NCI-H2171 (cell line): ENCODE data around the gene KCNQ1OT1.

Experiments
- DNase-seq: peaks from one replicate; lab custom pipeline; 2025; lab: John Stamatoyannopoulos, UW

The KCNQ1OT1 gene

DNA sequence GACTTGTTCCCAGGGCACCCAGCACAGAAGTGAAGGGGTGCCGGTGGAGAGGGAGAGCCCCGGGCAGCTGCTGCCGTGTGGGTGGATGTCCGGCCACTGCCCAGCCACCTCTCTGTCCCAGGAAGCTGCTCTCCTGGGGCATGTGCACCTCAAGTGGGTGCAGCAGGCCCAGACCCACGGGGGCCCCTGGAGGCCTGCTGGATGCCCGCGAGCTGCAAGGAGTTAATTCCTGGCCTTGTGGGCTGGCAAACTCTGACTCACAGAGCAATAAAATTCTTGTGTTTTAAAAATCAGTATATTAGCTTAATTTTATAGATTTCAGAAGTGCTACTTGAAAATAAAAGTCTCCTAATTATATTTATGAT is 37.4 kb upstream of the KCNQ1OT1 start:
- no peak for DNase-seq

- no peak for DNase-seq
Observed at GRCh38 chr11:2736577-2737225, 36.9 kb upstream of the KCNQ1OT1 start.

DNA sequence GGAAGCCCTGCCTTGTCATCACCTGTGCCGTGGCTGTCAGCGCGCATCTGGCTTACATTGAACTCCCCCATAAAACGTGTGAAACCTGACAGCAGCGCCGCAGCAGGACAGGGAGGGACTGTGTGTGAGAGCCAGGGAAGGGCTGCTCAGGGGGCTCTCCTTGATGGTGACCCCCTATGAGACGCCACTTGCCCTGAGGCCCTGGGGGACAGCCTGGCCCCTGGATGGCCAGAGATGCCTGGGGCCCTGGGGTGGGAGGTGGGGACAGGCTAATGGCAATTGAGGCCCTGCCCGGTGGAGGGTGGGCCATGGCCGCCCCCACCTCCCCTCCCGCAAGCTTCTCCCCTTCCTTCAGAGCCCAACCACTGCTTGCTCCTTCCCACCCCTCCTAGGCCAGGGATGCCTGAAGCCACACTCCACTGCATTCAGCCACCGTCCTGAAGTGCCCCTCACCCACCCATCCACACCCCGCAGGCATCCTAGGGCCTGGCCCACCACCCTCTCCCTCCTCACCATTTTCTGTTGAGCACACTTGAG is 35.3 kb upstream of the KCNQ1OT1 start:
- no peak for DNase-seq

DNA sequence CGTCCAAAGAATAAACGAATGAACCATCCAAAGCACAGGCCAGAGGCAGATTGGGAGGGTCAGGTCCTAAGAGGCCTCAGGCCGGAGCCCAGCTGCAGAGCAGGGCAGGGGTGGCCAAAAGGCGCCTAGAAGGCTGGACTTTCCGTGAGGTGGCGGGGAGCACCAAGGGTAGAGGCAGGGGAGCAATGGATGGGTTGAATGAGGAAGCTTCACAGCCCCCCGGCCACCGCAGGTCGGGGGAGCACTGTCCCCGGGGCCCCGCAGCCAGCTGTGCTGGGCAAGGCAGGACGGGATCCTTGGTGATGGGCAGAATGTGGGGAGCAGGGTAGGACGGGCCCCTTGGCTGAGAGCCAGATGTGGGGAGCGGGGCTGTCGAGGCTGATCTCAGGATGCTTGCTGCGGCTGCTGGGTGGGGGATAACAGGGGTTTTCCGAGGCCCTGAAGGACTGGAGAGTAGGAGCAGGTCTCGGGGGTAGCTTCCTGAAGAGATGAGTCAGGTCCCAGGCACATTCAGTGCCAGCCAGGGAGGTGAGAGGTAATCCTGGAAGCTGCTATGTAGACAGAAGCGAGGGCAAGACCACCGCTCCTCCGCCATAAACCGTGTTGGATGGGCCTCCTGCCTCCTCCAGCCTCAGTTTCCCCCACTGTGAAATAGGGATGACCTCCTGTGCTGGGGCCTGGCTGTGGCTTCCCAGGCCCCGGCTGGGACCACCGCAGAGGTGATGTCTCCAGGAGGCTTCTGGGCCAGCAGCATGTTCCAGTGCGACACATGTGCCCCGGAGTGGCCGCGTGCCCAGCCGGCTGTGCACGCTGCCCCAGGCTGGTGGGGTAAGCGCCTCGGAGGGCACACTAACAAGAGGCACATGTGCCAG is 34.6 kb upstream of the KCNQ1OT1 start:
- DNase-seq, result no peak

DNA sequence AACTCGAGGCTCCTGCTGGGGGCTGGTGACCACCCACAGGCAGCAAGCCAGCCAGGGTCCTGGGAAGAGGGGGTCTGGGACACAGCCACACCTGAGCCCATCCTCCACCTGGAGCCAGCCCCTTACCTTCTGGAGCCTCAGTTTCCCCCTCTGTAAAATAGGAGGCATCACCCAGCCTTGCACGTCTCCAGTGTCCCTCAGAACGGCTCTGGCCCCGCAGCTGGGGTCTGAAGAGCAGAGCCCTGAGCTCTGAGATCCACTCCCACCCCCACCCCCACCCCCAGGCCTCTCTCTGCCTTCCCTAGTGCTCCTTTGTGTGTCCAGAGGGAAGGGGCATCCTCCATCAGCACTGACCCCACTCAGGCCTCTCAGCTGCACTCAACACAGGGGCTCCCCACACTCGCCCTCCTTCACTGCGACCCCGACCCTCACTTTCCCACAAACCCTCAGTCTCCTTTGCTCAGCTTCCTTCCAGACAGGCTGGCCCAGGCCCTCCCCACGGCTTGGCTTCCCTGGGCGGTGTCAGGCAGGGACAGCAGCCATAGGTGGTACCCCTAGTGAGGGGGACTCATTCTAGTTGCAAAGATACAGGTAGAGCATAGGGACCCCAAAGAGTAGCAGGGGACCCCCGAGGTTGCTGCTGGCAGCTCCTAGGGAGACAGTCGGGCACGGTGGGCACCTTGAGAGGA is 33.3 kb upstream of the KCNQ1OT1 start:
- DNase-seq, result no peak

DNA sequence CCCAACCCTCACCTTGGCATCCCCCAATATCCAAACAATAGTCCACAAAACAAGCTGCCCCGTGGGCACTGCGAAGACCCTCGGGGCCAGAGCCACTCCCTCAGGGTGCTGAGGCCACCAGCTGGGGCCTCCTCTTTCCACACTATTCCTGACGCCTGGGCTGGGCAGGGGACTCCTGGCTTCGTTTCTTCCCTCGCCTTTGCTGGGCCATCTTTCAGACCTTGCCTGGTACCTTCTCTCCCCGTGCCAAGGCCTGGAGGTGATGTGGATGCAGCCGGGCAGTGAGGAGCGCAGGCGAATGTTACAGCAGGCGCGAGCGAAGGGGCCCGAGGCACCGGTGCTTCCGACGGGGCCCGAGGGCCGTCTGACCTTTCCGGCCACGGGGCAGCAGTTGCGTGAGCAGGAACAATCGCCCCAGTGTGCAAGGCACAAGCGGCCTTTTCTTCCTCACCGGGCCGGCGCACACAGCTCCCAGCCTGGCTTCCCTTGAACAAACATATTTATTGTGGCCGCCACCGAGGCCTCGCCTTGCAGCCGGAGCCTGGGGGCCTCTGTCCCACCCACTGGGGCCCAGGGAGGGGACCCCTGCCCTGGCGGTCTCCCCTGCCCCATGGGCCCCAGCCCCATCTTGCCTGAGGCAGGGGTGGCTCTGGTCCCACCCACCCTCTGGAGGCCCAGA is 32.6 kb upstream of the KCNQ1OT1 start:
- DNase-seq, result no peak

- no peak for DNase-seq
Observed at GRCh38 chr11:2731130-2732125, 31.6 kb upstream of the KCNQ1OT1 start.

DNA sequence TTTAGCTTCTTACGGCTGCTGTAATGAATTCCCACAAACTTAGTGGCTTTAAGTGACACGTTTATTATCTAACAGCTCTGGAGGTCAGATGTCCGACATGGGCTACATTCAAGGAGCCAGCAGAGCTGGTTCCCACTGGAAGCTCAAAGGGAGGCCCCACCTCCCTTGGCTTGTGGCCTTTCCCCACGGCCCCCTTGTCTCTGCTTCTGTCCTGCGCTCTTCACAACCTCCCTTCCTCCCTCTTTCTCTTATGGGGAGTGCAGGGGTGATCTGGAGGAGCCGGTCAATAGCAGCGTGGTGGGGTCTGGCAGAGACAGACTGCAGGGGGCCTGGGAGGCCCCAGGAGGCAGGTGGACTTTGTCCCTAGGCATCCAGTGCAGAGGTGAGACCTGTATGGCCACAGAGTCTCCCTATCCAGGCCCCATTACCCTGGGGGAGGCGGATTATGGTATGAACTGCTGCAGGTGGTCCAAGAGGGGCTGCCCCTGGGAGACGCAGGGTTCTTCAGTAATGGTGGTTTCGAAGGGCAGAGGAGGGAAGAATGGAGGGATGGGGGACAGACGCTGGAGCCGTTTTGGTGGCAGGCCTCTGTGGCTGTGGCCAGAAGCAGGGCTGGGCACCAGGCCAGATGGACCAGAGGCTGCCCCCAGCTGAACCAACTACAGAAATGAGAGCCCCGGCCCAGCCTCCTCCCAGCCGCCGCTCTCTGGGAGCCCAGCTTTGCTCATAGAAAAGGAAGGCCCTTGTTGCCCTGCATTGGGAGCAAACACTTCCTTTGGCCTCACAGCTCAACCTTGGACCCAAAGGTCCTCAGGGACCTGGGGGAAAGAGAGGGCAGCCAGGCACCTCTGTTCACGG is 30.7 kb upstream of the KCNQ1OT1 start:
- no peak for DNase-seq

GRCh38 chr11:2729841-2730240 is 30.0 kb upstream of the KCNQ1OT1 start:
- no peak for DNase-seq

- DNase-seq, result no peak
Observed at GRCh38 chr11:2728663-2729332, 29.0 kb upstream of the KCNQ1OT1 start.

GRCh38 chr11:2728128-2728662 is 28.4 kb upstream of the KCNQ1OT1 start:
- DNase-seq, result no peak

GRCh38 chr11:2726964-2727363 is 27.2 kb upstream of the KCNQ1OT1 start:
- DNase-seq, result no peak

- no peak for DNase-seq
Observed at GRCh38 chr11:2725368-2726300, 25.8 kb upstream of the KCNQ1OT1 start.

GRCh38 chr11:2724653-2725367 is 25.0 kb upstream of the KCNQ1OT1 start:
- DNase-seq, result no peak

- no peak for DNase-seq
Observed at GRCh38 chr11:2724104-2724503, 24.3 kb upstream of the KCNQ1OT1 start.

DNA sequence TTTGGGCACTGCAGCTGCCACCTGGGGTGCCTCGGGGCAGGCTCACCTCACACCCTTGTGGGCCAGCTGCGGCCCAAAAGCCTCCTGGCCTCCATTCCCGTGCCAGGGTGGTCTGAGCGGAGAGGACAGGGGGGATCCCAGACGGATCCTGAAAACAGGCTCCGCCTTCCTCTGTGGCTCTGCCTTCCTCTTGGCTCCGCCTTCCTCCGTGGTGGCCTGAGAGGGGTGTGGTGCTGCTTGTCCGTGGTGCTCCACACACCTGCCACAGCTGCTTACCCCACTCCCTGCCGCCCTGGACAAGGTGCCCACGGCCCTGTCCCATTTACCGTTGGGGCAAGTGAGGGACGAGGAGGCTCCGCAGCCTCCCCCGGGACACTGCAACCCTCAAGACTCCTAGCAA is 23.2 kb upstream of the KCNQ1OT1 start:
- DNase-seq, result no peak

DNA sequence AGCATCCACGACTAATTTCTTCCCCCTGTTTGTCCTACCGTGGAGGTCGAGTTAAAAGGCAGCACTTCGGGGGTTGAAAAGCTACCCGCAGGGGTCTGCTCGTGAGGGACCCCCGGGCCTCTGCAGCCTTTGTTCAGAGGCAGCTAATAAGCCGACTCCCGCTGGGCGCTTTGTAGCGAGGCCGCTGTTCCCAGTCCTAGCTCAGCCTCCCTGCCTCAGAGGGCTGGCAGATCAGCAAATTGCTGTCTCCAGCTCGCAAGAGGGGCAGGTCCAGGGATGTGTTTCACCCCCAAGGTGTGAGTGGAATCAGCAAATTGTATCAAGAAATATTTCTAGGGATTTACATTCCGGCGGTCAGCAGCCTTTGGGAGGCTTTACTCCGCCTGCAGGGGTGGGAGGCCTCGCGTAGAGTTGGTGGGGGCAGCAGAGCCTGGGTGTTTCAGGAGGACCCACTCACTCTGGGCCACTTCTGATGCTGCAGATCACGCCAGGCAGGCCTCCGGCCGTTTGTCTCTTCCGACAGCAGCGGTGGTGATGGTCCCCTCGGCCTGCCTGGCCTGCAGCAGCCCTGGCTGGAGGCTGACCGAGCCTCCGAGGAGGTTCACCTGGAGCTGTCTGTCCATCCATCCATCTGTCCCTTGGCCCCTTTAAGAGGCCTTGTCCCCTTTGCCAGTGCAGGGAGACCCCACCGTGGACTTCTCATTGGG is 21.6 kb upstream of the KCNQ1OT1 start:
- no peak for DNase-seq
